Tibial nerve (tissue), 4 donors: Measurements from ENCODE around the gene POMT2.

Experiments used
- CTCF ChIP-seq, 5 experiments: fragments of 200-600 bp in 3 of 5; fragments of 450-650 bp in 2 of 5; sonication (generic) in 3 of 5; IDR thresholded peaks; one replicate each; pipeline ENCODE4 v1.5.1; 2016 to 2019; ENCODE audit warnings: antibody characterized with exemption in 5 of 5, mild to moderate bottlenecking in 3 of 5, moderate library complexity in 2 of 5
- EP300 ChIP-seq, 2 donors: sonication (generic); formaldehyde crosslinking; IDR thresholded peaks; one replicate each; pipeline ENCODE4 v1.6.1; 2017; ENCODE audit warnings: antibody characterized with exemption in 2 of 2, mild to moderate bottlenecking in 1 of 2
- POLR2A ChIP-seq, 2 donors: fragments of 450-650 bp; IDR thresholded peaks; one replicate each; pipeline ENCODE4 v1.6.1; 2017; ENCODE audit warnings: antibody characterized with exemption in 2 of 2, mild to moderate bottlenecking in 2 of 2, moderate library complexity in 2 of 2

- TF ChIP-seq CTCF (IDR thresholded peaks at IDR 0.05) (no peak), POLR2A (IDR thresholded peaks at IDR 0.05) (no peak), EP300 (IDR thresholded peaks at IDR 0.05) (no peak)
Measured at GRCh38 chr14:77346495-77346894, 25.8 kb upstream of the POMT2 start.
